Hematopoietic multipotent progenitor cell treated with erythropoietin and hydrocortisone succinate and interleukin-3 and kit ligand, for 17 days (in vitro differentiated cells): ENCODE results near the gene PIGK.
"Not testable (repeated sequence)": the region's sequence is repeated elsewhere in the genome, so short reads cannot be mapped to it uniquely, and the experiment has no call there.

Experiments
- DNase-seq: peaks from one replicate; pipeline ENCODE4 v3.0.0-alpha.2; 2015; ENCODE audit warnings: low spot score

The PIGK gene

GRCh38 chr1:77193951-77194350, 25.3 kb downstream of the PIGK start:
- no peak for DNase-seq

- DNase-seq, result no peak
Observed at GRCh38 chr1:77188770-77189169, 30.5 kb downstream of the PIGK start.

GRCh38 chr1:77186907-77187306, 32.3 kb downstream of the PIGK start:
- not testable (repeated sequence) for DNase-seq

- no peak for DNase-seq
Observed at GRCh38 chr1:77182083-77182482, 37.1 kb downstream of the PIGK start.

GRCh38 chr1:77179632-77180031, 39.6 kb downstream of the PIGK start:
- DNase-seq, result no peak

GRCh38 chr1:77175230-77175844, 43.9 kb downstream of the PIGK start:
- no peak for DNase-seq

- DNase-seq, result no peak
Observed at GRCh38 chr1:77170687-77171086, 48.5 kb downstream of the PIGK start.

GRCh38 chr1:77168358-77168757, 50.9 kb downstream of the PIGK start:
- no peak for DNase-seq

GRCh38 chr1:77164434-77164944, 54.7 kb downstream of the PIGK start:
- DNase-seq, result no peak

- not testable (repeated sequence) for DNase-seq
Observed at GRCh38 chr1:77159706-77160105, 59.5 kb downstream of the PIGK start.

- DNase-seq, result no peak
Observed at GRCh38 chr1:77156214-77156613, 63.0 kb downstream of the PIGK start.

- DNase-seq, result no peak
Observed at GRCh38 chr1:77146270-77146669, 73.0 kb downstream of the PIGK start.

- no peak for DNase-seq
Observed at GRCh38 chr1:77143529-77144121, 75.6 kb downstream of the PIGK start.

GRCh38 chr1:77139389-77139788, 79.8 kb downstream of the PIGK start:
- no peak for DNase-seq

GRCh38 chr1:77134359-77134758, 84.9 kb downstream of the PIGK start:
- DNase-seq, result no peak

GRCh38 chr1:77133731-77134358, 85.4 kb downstream of the PIGK start:
- no peak for DNase-seq

- DNase-seq, result no peak
Observed at GRCh38 chr1:77126307-77126706, 92.9 kb downstream of the PIGK start.

GRCh38 chr1:77121503-77121902, 97.7 kb downstream of the PIGK start:
- DNase-seq, result no peak

- no peak for DNase-seq
Observed at GRCh38 chr1:77120950-77121349, 98.3 kb downstream of the PIGK start.

GRCh38 chr1:77118712-77119111, 100.5 kb downstream of the PIGK start:
- DNase-seq, result no peak

GRCh38 chr1:77104672-77105071, 114.6 kb downstream of the PIGK start:
- DNase-seq, result no peak

GRCh38 chr1:77103486-77103885, 115.7 kb downstream of the PIGK start:
- DNase-seq, result no peak

- no peak for DNase-seq
Observed at GRCh38 chr1:77100875-77101274, 118.4 kb downstream of the PIGK start.
